Glutamatergic neuron (in vitro differentiated cells): ENCODE measurements around the gene SLC26A4. TPM values are rescaled to one million over a fixed set of nuclear protein-coding genes. Genes with fewer than 3 reads are reported as not detected.
A peak's percentile ranks its signal among the peaks of the same experiment; 100 is the strongest.

Experiments used
- DNase-seq: peaks from one replicate; pipeline ENCODE4 v3.0.0; 2022
- H3K27ac Mint-ChIP-seq: one replicate; pipeline ENCODE4 v1.8.0; 2020; ENCODE audit warnings: mild to moderate bottlenecking, mixed read lengths, inconsistent platforms; ENCODE audit not compliant: unreplicated experiment
- H3K27me3 Mint-ChIP-seq: one replicate; pipeline ENCODE4 v1.8.0; 2020; ENCODE audit warnings: mild to moderate bottlenecking, moderate library complexity, mixed read lengths, inconsistent platforms; ENCODE audit not compliant: unreplicated experiment
- H3K36me3 Mint-ChIP-seq: one replicate; pipeline ENCODE4 v1.8.0; 2020; ENCODE audit warnings: mild to moderate bottlenecking, mixed read lengths, inconsistent platforms; ENCODE audit not compliant: unreplicated experiment
- H3K4me1 Mint-ChIP-seq: one replicate; pipeline ENCODE4 v1.8.0; 2020; ENCODE audit warnings: mild to moderate bottlenecking, low read depth, mixed read lengths, inconsistent platforms; ENCODE audit not compliant: unreplicated experiment
- H3K4me3 Mint-ChIP-seq: one replicate; pipeline ENCODE4 v1.8.0; 2020; ENCODE audit warnings: mild to moderate bottlenecking, mixed read lengths, inconsistent platforms; ENCODE audit not compliant: unreplicated experiment
- H3K9me3 Mint-ChIP-seq: one replicate; pipeline ENCODE4 v1.8.0; 2020; ENCODE audit warnings: mild to moderate bottlenecking, moderate library complexity, mixed read lengths, inconsistent platforms; ENCODE audit not compliant: unreplicated experiment
- total RNA-seq: library from RNA; stranded (reverse); fragmentation: NEBNext Ultra II Directional; extraction: Animal tissue kit (Norgen Biotek cat#: 25700); gene quantifications from one replicate; pipeline ENCODE4 v1.2.1, GENCODE V29; 2021; ENCODE audit not compliant: unreplicated experiment
- TF ChIP-seq, protein P1 (sequence below): fragments of 200-600 bp; sonication (generic); IDR thresholded peaks from one replicate; pipeline ENCODE4 v1.5.0; 2021; ENCODE audit not compliant: partially characterized antibody, unreplicated experiment

Gene SLC26A4
- total RNA-seq, 1 donor from 2014 or later: 0.34 TPM

DNA sequence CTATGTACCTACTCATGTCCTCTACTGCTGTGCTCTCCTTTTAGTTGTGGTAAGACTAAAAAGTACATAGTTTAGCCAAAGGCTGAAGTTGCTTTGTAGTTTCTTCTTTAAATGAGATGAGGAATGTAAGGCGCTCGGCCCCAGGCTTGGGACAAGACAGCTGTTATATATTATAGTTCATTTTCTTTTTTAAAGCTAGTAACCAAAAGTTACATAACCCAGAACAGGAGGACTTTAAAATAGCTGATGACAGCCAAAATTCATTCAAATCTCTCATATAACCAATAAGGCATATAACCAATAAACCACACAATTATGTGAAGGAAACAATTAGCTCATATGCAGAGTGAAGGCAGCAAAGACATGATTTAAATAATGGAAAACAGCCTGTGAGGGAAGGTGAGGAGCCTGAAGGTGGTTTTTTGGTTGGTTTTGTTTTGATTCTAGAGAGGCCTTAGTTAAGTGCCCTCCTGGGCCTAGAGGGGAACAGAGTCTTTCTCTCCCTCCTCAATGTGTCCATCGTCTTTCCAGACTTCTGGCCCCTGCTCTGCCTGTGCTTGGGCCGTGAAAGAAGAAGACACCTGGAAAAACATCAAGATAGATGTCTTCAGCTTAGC is 35.8 kb downstream of the SLC26A4 start:
- Mint-ChIP-seq H3K27ac (no peak overlapping the region), H3K36me3 (no peaks in the 10 kb centered on the region), H3K4me1 (peaks cover 17% of the 10 kb centered on the region), H3K27me3 (peaks cover 2% of the 10 kb centered on the region), H3K4me3 (no peak overlapping the region), H3K9me3 (peaks cover 2% of the 10 kb centered on the region)
- TF ChIP-seq, protein P1, sequence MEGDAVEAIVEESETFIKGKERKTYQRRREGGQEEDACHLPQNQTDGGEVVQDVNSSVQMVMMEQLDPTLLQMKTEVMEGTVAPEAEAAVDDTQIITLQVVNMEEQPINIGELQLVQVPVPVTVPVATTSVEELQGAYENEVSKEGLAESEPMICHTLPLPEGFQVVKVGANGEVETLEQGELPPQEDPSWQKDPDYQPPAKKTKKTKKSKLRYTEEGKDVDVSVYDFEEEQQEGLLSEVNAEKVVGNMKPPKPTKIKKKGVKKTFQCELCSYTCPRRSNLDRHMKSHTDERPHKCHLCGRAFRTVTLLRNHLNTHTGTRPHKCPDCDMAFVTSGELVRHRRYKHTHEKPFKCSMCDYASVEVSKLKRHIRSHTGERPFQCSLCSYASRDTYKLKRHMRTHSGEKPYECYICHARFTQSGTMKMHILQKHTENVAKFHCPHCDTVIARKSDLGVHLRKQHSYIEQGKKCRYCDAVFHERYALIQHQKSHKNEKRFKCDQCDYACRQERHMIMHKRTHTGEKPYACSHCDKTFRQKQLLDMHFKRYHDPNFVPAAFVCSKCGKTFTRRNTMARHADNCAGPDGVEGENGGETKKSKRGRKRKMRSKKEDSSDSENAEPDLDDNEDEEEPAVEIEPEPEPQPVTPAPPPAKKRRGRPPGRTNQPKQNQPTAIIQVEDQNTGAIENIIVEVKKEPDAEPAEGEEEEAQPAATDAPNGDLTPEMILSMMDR: no peak
- DNase-seq: no peak

- TF ChIP-seq, protein P1: no peak
- Mint-ChIP-seq H3K9me3 (no peaks in the 10 kb centered on the region), H3K4me1 (peaks cover 11% of the 10 kb centered on the region), H3K4me3 (peak overlapping the region; percentile 45), H3K27me3 (no peaks in the 10 kb centered on the region), H3K27ac (no peak overlapping the region), H3K36me3 (no peaks in the 10 kb centered on the region)
- DNase-seq: no peak
These were observed 36.9 kb downstream of the SLC26A4 start for GRCh38 chr7:107697321-107698049.

DNA sequence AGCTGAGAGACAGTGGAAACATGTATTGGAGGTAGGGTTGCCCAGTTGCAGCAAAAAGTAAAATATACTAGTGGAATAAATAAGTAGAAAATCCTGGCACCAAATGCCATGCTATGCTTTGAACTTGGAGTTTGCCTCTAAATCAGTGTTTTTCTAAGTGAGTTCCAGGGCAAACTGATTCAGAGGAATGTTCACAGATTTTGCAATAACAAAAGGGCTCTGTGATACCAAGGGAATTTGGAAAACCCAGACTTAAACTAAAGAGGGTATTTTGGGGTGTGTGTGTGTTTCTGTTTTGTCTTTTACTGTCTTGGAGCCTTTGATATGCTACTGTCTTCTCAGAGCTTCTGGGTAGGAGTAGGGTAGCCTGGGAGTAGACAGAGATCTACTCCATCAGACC is 39.9 kb downstream of the SLC26A4 start:
- no peak overlapping the region for H3K27ac Mint-ChIP-seq
- H3K4me3 Mint-ChIP-seq: no peak overlapping the region
- H3K27me3 Mint-ChIP-seq: no peaks in the 10 kb centered on the region
- H3K36me3 Mint-ChIP-seq: no peaks in the 10 kb centered on the region
- no peak for DNase-seq
- no peaks in the 10 kb centered on the region for H3K9me3 Mint-ChIP-seq
- peaks cover 11% of the 10 kb centered on the region for H3K4me1 Mint-ChIP-seq
- TF ChIP-seq, protein P1: no peak

GRCh38 chr7:107701191-107701590 is 40.6 kb downstream of the SLC26A4 start:
- Mint-ChIP-seq H3K36me3 (no peaks in the 10 kb centered on the region), H3K27me3 (no peaks in the 10 kb centered on the region), H3K4me3 (no peak overlapping the region), H3K9me3 (no peaks in the 10 kb centered on the region), H3K4me1 (peaks cover 11% of the 10 kb centered on the region), H3K27ac (no peak overlapping the region)
- TF ChIP-seq, protein P1: no peak
- no peak for DNase-seq

GRCh38 chr7:107703219-107703618 is 42.6 kb downstream of the SLC26A4 start:
- no peak overlapping the region for H3K4me3 Mint-ChIP-seq
- H3K4me1 Mint-ChIP-seq: no peaks in the 10 kb centered on the region
- DNase-seq: no peak
- TF ChIP-seq, protein P1: no peak
- H3K9me3 Mint-ChIP-seq: no peaks in the 10 kb centered on the region
- H3K36me3 Mint-ChIP-seq: no peaks in the 10 kb centered on the region
- no peak overlapping the region for H3K27ac Mint-ChIP-seq
- H3K27me3 Mint-ChIP-seq: no peaks in the 10 kb centered on the region
